ENCODE data around the gene TGFA.

- no peak for TF ChIP-seq POLR2AphosphoS5 (IDR thresholded peaks at IDR 0.05; ENCODE audit: low read depth, low read length)
- TF ChIP-seq, protein P1, sequence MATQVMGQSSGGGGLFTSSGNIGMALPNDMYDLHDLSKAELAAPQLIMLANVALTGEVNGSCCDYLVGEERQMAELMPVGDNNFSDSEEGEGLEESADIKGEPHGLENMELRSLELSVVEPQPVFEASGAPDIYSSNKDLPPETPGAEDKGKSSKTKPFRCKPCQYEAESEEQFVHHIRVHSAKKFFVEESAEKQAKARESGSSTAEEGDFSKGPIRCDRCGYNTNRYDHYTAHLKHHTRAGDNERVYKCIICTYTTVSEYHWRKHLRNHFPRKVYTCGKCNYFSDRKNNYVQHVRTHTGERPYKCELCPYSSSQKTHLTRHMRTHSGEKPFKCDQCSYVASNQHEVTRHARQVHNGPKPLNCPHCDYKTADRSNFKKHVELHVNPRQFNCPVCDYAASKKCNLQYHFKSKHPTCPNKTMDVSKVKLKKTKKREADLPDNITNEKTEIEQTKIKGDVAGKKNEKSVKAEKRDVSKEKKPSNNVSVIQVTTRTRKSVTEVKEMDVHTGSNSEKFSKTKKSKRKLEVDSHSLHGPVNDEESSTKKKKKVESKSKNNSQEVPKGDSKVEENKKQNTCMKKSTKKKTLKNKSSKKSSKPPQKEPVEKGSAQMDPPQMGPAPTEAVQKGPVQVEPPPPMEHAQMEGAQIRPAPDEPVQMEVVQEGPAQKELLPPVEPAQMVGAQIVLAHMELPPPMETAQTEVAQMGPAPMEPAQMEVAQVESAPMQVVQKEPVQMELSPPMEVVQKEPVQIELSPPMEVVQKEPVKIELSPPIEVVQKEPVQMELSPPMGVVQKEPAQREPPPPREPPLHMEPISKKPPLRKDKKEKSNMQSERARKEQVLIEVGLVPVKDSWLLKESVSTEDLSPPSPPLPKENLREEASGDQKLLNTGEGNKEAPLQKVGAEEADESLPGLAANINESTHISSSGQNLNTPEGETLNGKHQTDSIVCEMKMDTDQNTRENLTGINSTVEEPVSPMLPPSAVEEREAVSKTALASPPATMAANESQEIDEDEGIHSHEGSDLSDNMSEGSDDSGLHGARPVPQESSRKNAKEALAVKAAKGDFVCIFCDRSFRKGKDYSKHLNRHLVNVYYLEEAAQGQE (IDR thresholded peaks at IDR 0.05; ENCODE audit: insufficient read depth in 1 of 2, low read depth in 2 of 2, low read length in 2 of 2) = no peak
- TF ChIP-seq TAF1 (IDR thresholded peaks at IDR 0.05; ENCODE audit: borderline replicate concordance, insufficient read depth, low read length) = no peak
Measured at GRCh38 chr2:70443078-70443465, 110.6 kb downstream of the TGFA start.

All from PFSK-1 (cell line).